ENCODE results near the gene CSKMT. TPM values are rescaled to one million over a fixed set of nuclear protein-coding genes. Genes with fewer than 3 reads are reported as not detected.
A peak's percentile ranks its signal among the peaks of the same experiment; 100 is the strongest.
"Not testable (repeated sequence)": the region's sequence is repeated elsewhere in the genome, so short reads cannot be mapped to it uniquely, and the experiment has no call there.

Gene CSKMT
- total RNA-seq, 3 donors from 2014 or later: 11.6 to 18.6 (median 13.3) TPM

DNA sequence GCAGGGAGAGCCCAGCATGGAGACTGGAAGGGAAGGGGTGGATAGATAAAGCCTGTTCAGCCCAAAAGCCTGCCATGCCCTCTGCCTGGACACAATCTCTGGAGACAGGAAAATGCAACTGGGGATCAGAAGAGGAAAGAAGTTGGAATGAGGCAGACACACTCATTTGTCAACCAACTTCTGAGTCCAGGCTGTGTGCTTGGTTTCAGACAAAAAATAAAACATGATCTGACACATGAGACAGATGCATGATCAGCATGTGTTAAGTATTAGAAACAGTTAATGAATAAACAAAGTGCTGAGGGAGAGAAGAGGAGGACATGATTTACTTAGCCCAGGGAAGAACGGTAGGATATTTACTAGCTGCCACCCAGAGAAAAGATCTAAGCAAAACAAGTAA lies 23.4 kb downstream of the CSKMT start:
- Histone ChIP-seq H3K9me3 (no peaks in the 10 kb centered on the region), H3K4me1 (ENCODE audit: low read depth) (peaks cover 5% of the 10 kb centered on the region), H3K36me3 (ENCODE audit: low read depth) (no peaks in the 10 kb centered on the region), H3K4me3 (no peak overlapping the region)
- ATAC-seq (no peak), DNase-seq (no peak)
- TF ChIP-seq, protein P1, sequence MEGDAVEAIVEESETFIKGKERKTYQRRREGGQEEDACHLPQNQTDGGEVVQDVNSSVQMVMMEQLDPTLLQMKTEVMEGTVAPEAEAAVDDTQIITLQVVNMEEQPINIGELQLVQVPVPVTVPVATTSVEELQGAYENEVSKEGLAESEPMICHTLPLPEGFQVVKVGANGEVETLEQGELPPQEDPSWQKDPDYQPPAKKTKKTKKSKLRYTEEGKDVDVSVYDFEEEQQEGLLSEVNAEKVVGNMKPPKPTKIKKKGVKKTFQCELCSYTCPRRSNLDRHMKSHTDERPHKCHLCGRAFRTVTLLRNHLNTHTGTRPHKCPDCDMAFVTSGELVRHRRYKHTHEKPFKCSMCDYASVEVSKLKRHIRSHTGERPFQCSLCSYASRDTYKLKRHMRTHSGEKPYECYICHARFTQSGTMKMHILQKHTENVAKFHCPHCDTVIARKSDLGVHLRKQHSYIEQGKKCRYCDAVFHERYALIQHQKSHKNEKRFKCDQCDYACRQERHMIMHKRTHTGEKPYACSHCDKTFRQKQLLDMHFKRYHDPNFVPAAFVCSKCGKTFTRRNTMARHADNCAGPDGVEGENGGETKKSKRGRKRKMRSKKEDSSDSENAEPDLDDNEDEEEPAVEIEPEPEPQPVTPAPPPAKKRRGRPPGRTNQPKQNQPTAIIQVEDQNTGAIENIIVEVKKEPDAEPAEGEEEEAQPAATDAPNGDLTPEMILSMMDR (IDR thresholded peaks at IDR 0.05): no peak
- intact Hi-C loops (cut with DNase I, micrococcal nuclease): no loop called here

DNA sequence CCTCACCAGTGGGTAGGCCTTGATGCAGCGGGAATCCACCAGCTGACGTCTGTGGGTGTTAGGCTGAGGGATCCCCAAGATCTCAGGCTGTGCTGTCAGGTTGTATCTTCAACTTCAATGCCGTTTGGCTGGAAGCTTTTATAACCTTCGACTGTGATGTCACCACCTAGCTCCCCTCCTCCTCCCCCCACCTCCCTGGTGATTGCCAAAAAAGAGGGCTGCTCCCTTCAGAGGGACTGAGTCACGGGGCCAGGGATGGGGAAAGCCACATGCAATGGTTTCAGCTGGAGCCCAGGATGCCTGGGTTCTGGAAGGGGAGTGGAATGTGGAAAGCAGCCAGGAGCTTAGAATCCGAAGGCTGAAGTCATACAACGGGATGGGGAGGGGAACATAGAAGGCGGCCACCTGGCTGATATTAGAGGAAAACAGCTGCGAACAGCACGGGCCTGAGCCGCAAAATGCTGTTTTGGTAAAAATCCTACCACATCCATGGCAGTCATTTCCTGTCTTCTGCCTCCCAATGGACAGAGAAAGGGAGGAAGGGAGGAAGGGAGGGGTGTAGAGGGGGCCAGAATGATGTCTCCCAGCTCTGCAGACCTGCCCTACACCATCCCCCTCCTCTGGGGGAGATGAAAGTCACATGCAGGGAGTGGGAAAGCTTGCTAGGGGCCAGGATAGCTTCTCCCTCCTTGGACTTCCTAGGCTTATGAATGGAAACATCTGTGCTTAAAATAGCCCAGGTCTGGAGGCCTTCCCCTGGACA lies 24.5 kb downstream of the CSKMT start, which contains the start of gene LRRN4CL:
Gene LRRN4CL (minus strand): TSS at position 110 of the 763 bp plus-strand sequence. CDS start 1,022 bp downstream, outside the sequence.
- TF ChIP-seq, protein P1 (IDR thresholded peaks at IDR 0.05): no peak
- Histone ChIP-seq H3K4me1 (ENCODE audit: low read depth) (peaks cover 5% of the 10 kb centered on the region), H3K4me3 (no peak within 1 kb of the TSS), H3K36me3 (ENCODE audit: low read depth) (no peaks in the 10 kb centered on the region), H3K9me3 (no peaks in the 10 kb centered on the region)
- peak in 2 of 3 donors; percentile 57 to 70 for DNase-seq
- intact Hi-C loops (cut with DNase I, micrococcal nuclease): loop anchor here (10.0 kb wide), 1 partner anchor 295 kb away; no protein-coding TSS in a partner anchor
- peak; percentile 66 for ATAC-seq

DNA sequence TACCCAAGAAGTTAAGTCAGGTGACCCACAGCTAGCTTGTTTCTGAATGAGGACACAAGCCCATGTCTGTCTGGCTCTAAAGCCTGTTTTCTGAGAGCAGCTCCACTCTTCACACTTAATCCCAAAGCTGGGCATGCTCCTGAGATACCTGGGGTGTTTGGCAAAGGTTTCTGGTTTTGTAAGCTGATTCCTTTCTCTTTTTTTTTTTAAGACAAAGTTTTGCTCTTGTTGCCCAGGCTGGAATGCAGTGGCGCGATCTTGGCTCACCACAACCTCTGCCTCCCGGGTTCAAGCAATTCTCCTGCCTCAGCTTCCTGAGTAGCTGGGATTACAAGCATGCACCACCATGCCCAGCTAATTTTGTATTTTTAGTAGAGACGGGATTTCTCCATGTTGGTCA lies 28.5 kb downstream of the CSKMT start:
- not testable (repeated sequence) for ATAC-seq; DNase-seq; H3K9me3 ChIP-seq; H3K4me1 ChIP-seq (ENCODE audit: low read depth); H3K4me3 ChIP-seq; H3K36me3 ChIP-seq (ENCODE audit: low read depth)
- intact Hi-C loops (cut with DNase I, micrococcal nuclease): loop anchor here (10.0 kb wide), 1 partner anchor 299 kb away; no protein-coding TSS in a partner anchor

DNA sequence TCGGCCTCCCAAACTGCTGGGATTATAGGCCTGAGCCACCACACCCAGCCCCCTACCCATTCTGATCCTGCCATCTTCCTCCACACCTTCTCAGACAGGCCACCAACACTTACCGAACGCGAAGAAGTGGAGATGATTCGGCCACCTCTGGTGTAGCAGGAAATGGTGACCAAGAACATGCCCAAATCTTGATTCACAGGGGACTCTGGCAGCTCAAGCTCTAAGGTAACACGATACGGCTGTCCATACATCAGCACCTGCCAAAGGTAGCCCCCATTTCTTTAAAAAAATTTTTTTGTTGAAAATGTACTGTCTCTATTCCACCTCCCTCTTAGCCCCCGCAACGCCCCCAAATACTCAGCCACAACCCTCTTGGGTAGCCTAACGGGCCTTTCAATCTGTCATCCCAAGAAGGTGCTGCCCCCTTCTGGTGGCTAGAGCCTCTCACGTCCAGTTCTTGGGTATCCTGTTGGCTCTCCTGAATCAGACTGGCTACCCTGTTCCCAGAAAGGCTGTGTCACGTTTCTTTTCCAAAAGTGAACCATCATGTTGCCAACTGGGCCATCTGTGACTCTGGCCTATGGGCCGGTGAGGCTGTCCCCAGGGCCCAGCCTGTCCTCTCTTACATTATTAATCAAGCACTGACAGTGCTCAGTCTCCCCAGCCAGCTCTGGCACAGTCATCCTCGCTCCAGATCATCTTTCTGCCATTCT lies 29.5 kb downstream of the CSKMT start:
- DNase-seq (peak; percentile 62 to 91 (median 78)), ATAC-seq (peak; percentile 92)
- intact Hi-C loops (cut with DNase I, micrococcal nuclease): loop anchor here (10.0 kb wide), 1 partner anchor 300 kb away; no protein-coding TSS in a partner anchor
- Histone ChIP-seq H3K36me3 (ENCODE audit: low read depth) (no peaks in the 10 kb centered on the region), H3K4me1 (ENCODE audit: low read depth) (no peaks in the 10 kb centered on the region), H3K9me3 (no peaks in the 10 kb centered on the region), H3K4me3 (no peak overlapping the region)
- TF ChIP-seq, protein P1 (IDR thresholded peaks at IDR 0.05): peak; percentile 65

DNA sequence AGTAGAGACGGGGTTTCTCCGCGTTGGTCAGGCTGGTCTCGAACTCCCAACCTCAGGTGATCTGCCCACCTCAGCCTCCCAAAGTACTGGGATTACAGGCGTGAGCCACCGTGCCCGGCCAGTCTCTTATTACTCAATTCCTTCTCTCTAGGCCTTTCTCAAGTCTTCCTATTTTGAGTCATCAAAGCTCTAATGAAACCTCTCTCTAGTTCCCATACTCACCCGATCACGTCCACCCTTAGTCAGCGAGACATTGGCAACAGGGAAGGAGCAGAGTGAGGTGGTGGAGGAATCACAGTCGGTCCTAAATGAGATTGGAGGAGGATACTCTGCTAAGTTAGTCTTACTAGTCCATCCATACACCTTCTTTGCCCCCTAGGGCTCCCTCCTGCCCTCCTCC lies 37.1 kb downstream of the CSKMT start:
- peaks cover 16% of the 10 kb centered on the region for H3K4me1 ChIP-seq (ENCODE audit: low read depth)
- no peaks in the 10 kb centered on the region for H3K36me3 ChIP-seq (ENCODE audit: low read depth)
- no peak overlapping the region for H3K4me3 ChIP-seq
- intact Hi-C loops (cut with DNase I, micrococcal nuclease): no loop called here
- DNase-seq (peak in 1 of 3 donors; percentile 12), ATAC-seq (no peak)
- TF ChIP-seq, protein P1 (IDR thresholded peaks at IDR 0.05): no peak
- H3K9me3 ChIP-seq: no peaks in the 10 kb centered on the region

DNA sequence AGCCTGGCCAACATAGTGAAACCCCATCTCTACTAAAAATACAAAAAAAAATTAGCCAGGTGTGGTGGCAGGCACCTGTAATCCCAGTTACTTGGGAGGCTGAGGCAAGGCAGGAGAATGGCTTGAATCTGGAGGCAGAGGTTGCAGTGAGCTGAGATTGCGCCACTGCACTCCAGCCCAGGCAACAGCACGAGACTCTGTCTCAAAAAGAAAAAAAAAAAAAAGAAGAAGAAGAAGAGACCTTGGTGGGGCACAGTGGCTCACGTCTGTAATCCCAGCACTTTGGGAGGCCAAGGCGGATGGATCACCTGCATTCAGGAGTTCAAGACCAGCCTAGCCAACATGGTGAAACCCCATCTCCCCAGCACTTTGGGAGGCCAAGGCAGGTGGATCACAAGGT lies 38.8 kb downstream of the CSKMT start:
- H3K36me3 ChIP-seq (ENCODE audit: low read depth); H3K4me3 ChIP-seq; intact Hi-C loops (cut with DNase I, micrococcal nuclease); H3K9me3 ChIP-seq; ATAC-seq: not testable (repeated sequence)
- peaks cover 27% of the 10 kb centered on the region for H3K4me1 ChIP-seq (ENCODE audit: low read depth)
- DNase-seq: peak in 2 of 3 donors; percentile 22 to 25
